Measurements from ENCODE around the gene LATS1.

DNA sequence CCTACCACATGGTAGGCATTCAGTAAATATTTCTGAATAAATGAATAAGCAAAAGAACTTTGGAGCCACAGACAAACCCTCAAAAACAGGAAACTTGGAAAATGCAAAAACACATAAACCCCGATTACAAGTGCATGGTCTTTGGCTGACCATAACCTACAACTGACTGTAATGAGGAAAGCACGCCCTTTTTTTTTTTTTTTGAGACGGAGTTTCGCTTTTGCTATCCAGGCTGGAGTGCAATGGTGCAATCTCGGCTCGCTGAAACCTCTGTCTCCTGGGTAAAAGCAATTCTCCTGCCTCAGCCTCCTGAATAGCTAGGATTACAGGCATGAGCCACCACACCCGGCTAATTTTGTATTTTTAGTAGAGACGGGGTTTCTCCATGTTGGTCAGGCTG, 11.9 kb upstream of the LATS1 start:
- TF ChIP-seq, protein P1, sequence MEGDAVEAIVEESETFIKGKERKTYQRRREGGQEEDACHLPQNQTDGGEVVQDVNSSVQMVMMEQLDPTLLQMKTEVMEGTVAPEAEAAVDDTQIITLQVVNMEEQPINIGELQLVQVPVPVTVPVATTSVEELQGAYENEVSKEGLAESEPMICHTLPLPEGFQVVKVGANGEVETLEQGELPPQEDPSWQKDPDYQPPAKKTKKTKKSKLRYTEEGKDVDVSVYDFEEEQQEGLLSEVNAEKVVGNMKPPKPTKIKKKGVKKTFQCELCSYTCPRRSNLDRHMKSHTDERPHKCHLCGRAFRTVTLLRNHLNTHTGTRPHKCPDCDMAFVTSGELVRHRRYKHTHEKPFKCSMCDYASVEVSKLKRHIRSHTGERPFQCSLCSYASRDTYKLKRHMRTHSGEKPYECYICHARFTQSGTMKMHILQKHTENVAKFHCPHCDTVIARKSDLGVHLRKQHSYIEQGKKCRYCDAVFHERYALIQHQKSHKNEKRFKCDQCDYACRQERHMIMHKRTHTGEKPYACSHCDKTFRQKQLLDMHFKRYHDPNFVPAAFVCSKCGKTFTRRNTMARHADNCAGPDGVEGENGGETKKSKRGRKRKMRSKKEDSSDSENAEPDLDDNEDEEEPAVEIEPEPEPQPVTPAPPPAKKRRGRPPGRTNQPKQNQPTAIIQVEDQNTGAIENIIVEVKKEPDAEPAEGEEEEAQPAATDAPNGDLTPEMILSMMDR (IDR thresholded peaks at IDR 0.05) = no peak
- no peak for TF ChIP-seq POLR2A (IDR thresholded peaks at IDR 0.05)

All from testis (tissue), 2 donors.